OCI-LY3 (cell line): Measurements from ENCODE around the gene ITPA.

Experiments
- CTCF ChIP-seq: fragments of 200-600, 300-600 bp; sonication (generic); IDR thresholded peaks from 2 replicates; pipeline ENCODE4 v1.5.1; 2014; ENCODE audit warnings: antibody characterized with exemption, low read length, low read depth
- EZH2phosphoT487 ChIP-seq: fragments of 200-600 bp; shearing (Covaris generic); IDR thresholded peaks from 2 replicates; pipeline ENCODE4 v1.6.1; 2018; ENCODE audit warnings: antibody characterized with exemption, mixed run types, low read depth

- TF ChIP-seq CTCF = no peak
- no peak for TF ChIP-seq EZH2phosphoT487
Observed at GRCh38 chr20:3190681-3191111, 18.6 kb upstream of the ITPA start.
